Astrocyte (in vitro differentiated cells and primary cell): ENCODE measurements around the gene MRPL40.

Experiments used
- EZH2 ChIP-seq: IDR thresholded peaks from 2 replicates; pipeline ENCODE4 v1.6.1; 2012; ENCODE audit warnings: mild to moderate bottlenecking, low read length, inconsistent platforms; ENCODE audit not compliant: insufficient read depth
- TF ChIP-seq, protein P1 (sequence below): IDR thresholded peaks from 2 replicates; pipeline ENCODE4 v1.5.1; 2011; ENCODE audit warnings: low read depth, mild to moderate bottlenecking, inconsistent platforms, low read length, moderate library complexity; ENCODE audit not compliant: insufficient read depth

DNA sequence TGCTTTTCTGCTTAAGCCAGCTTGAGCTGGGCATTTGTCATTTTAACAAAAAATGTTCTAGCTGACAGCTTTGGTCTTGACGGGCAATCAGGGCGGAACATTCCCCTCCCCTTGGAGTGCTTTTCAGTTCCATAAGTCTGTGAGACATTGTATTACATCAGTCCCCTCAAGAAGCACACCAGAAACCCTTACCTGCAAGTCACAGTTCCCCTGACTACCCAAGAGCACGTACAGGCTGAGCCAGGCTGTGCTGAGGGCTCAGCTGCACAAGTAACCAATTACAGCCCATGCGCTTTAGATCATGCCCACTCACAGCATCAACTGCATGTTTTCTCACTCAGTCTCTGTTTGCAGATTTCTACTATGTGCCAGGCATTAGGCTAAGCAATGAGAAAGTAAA, 19.9 kb upstream of the MRPL40 start:
- TF ChIP-seq, protein P1, sequence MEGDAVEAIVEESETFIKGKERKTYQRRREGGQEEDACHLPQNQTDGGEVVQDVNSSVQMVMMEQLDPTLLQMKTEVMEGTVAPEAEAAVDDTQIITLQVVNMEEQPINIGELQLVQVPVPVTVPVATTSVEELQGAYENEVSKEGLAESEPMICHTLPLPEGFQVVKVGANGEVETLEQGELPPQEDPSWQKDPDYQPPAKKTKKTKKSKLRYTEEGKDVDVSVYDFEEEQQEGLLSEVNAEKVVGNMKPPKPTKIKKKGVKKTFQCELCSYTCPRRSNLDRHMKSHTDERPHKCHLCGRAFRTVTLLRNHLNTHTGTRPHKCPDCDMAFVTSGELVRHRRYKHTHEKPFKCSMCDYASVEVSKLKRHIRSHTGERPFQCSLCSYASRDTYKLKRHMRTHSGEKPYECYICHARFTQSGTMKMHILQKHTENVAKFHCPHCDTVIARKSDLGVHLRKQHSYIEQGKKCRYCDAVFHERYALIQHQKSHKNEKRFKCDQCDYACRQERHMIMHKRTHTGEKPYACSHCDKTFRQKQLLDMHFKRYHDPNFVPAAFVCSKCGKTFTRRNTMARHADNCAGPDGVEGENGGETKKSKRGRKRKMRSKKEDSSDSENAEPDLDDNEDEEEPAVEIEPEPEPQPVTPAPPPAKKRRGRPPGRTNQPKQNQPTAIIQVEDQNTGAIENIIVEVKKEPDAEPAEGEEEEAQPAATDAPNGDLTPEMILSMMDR, result no peak
- no peak for TF ChIP-seq EZH2
